Mucosa of rectum (tissue), 2 donors: Measurements from ENCODE around the gene ZBTB16.

Experiments
- H3K27ac ChIP-seq, 2 donors: one replicate each; pipeline ENCODE4 v1.7.0; 2013; ENCODE audit warnings: inconsistent platforms in 2 of 2, low read depth in 2 of 2, low read length in 2 of 2
- H3K27me3 ChIP-seq, 2 donors: one replicate each; pipeline ENCODE4 v1.7.0; 2013; ENCODE audit warnings: low read length in 2 of 2; ENCODE audit not compliant: control insufficient read depth in 2 of 2, insufficient read depth in 2 of 2
- H3K36me3 ChIP-seq, 2 donors: one replicate each; pipeline ENCODE4 v1.7.0; 2013; ENCODE audit warnings: low read length in 2 of 2; ENCODE audit not compliant: control insufficient read depth in 2 of 2, insufficient read depth in 2 of 2
- H3K4me1 ChIP-seq, 2 donors: one replicate each; pipeline ENCODE4 v1.7.0; 2013; ENCODE audit warnings: low read length in 2 of 2, mild to moderate bottlenecking in 1 of 2; ENCODE audit not compliant: control insufficient read depth in 2 of 2, insufficient read depth in 2 of 2
- H3K4me3 ChIP-seq, 2 donors: one replicate each; pipeline ENCODE4 v1.7.0; 2013; ENCODE audit warnings: low read length in 2 of 2
- H3K9ac ChIP-seq, 2 donors: one replicate each; pipeline ENCODE4 v1.7.0; 2013; ENCODE audit warnings: low read length in 2 of 2, low read depth in 1 of 2, mild to moderate bottlenecking in 1 of 2
- H3K9me3 ChIP-seq, 2 donors: one replicate each; pipeline ENCODE4 v1.7.0; 2013; ENCODE audit warnings: low read length in 2 of 2; ENCODE audit not compliant: control insufficient read depth in 2 of 2
- donor health status: healthy.
- donor health status: Normal muscosa, but diverticular disease.

Gene ZBTB16

GRCh38 chr11:114258696-114259095 lies 199.2 kb downstream of the ZBTB16 start:
- H3K4me3 ChIP-seq, result no peak overlapping the region
- no peaks in the 10 kb centered on the region for H3K36me3 ChIP-seq
- no peak overlapping the region for H3K9ac ChIP-seq
- H3K4me1 ChIP-seq, result peaks cover 3 to 12% of the 10 kb centered on the region in 2 donors
- H3K9me3 ChIP-seq, result no peaks in the 10 kb centered on the region
- no peaks in the 10 kb centered on the region for H3K27me3 ChIP-seq
- peak overlapping the region in 1 of 2 donors; percentile 32 for H3K27ac ChIP-seq

GRCh38 chr11:114259124-114259526 lies 199.6 kb downstream of the ZBTB16 start:
- H3K9ac ChIP-seq, result no peak overlapping the region
- H3K27me3 ChIP-seq, result no peaks in the 10 kb centered on the region
- peak overlapping the region in 1 of 2 donors; percentile 32 for H3K27ac ChIP-seq
- H3K4me3 ChIP-seq, result no peak overlapping the region
- H3K9me3 ChIP-seq, result no peaks in the 10 kb centered on the region
- no peaks in the 10 kb centered on the region for H3K36me3 ChIP-seq
- peaks cover 3 to 12% of the 10 kb centered on the region in 2 donors for H3K4me1 ChIP-seq

GRCh38 chr11:114259551-114259983 lies 200.1 kb downstream of the ZBTB16 start:
- Histone ChIP-seq H3K9me3 (no peaks in the 10 kb centered on the region), H3K36me3 (no peaks in the 10 kb centered on the region), H3K27ac (no peak overlapping the region), H3K4me1 (peaks cover 3 to 12% of the 10 kb centered on the region in 2 donors), H3K9ac (no peak overlapping the region), H3K4me3 (no peak overlapping the region), H3K27me3 (no peaks in the 10 kb centered on the region)

- Histone ChIP-seq H3K9ac (no peak overlapping the region), H3K36me3 (no peaks in the 10 kb centered on the region), H3K4me3 (no peak overlapping the region), H3K27ac (no peak overlapping the region), H3K9me3 (no peaks in the 10 kb centered on the region), H3K27me3 (no peaks in the 10 kb centered on the region), H3K4me1 (peaks cover 3 to 12% of the 10 kb centered on the region in 2 donors)
These were observed 200.6 kb downstream of the ZBTB16 start for GRCh38 chr11:114260077-114260476.

- Histone ChIP-seq H3K4me1 (peaks cover 3 to 12% of the 10 kb centered on the region in 2 donors), H3K27ac (no peak overlapping the region), H3K36me3 (no peaks in the 10 kb centered on the region), H3K9ac (no peak overlapping the region), H3K4me3 (no peak overlapping the region), H3K9me3 (no peaks in the 10 kb centered on the region), H3K27me3 (no peaks in the 10 kb centered on the region)
These were observed 201.0 kb downstream of the ZBTB16 start for GRCh38 chr11:114260483-114260882.

GRCh38 chr11:114261791-114262190 lies 202.3 kb downstream of the ZBTB16 start:
- no peak overlapping the region for H3K9ac ChIP-seq
- H3K36me3 ChIP-seq, result no peaks in the 10 kb centered on the region
- H3K4me3 ChIP-seq, result no peak overlapping the region
- no peaks in the 10 kb centered on the region for H3K27me3 ChIP-seq
- no peaks in the 10 kb centered on the region for H3K9me3 ChIP-seq
- no peak overlapping the region for H3K27ac ChIP-seq
- peaks cover 3 to 12% of the 10 kb centered on the region in 2 donors for H3K4me1 ChIP-seq

- H3K9me3 ChIP-seq, result no peaks in the 10 kb centered on the region
- H3K4me3 ChIP-seq, result no peak overlapping the region
- peaks cover 3 to 12% of the 10 kb centered on the region in 2 donors for H3K4me1 ChIP-seq
- H3K36me3 ChIP-seq, result no peaks in the 10 kb centered on the region
- H3K9ac ChIP-seq, result no peak overlapping the region
- H3K27ac ChIP-seq, result no peak overlapping the region
- no peaks in the 10 kb centered on the region for H3K27me3 ChIP-seq
These were observed 203.4 kb downstream of the ZBTB16 start for GRCh38 chr11:114262681-114263512.

- Histone ChIP-seq H3K27me3 (no peaks in the 10 kb centered on the region), H3K4me1 (peaks cover 0 to 8% of the 10 kb centered on the region in 2 donors), H3K27ac (no peak overlapping the region), H3K9ac (no peak overlapping the region), H3K36me3 (no peaks in the 10 kb centered on the region), H3K9me3 (no peaks in the 10 kb centered on the region), H3K4me3 (no peak overlapping the region)
These were observed 204.1 kb downstream of the ZBTB16 start for GRCh38 chr11:114263513-114264170.

- H3K36me3 ChIP-seq, result no peaks in the 10 kb centered on the region
- no peak overlapping the region for H3K4me3 ChIP-seq
- no peaks in the 10 kb centered on the region for H3K9me3 ChIP-seq
- peaks cover 0 to under 1% of the 10 kb centered on the region in 2 donors for H3K27me3 ChIP-seq
- peaks cover 0 to 3% of the 10 kb centered on the region in 2 donors for H3K4me1 ChIP-seq
- H3K27ac ChIP-seq, result no peak overlapping the region
- H3K9ac ChIP-seq, result no peak overlapping the region
These were observed 204.9 kb downstream of the ZBTB16 start for GRCh38 chr11:114264381-114264780.

- Histone ChIP-seq H3K4me3 (no peak overlapping the region), H3K36me3 (no peaks in the 10 kb centered on the region), H3K9me3 (no peaks in the 10 kb centered on the region), H3K9ac (no peak overlapping the region), H3K27me3 (peaks cover 0 to 1% of the 10 kb centered on the region in 2 donors), H3K4me1 (peaks cover 0 to 3% of the 10 kb centered on the region in 2 donors), H3K27ac (no peak overlapping the region)
These were observed 205.8 kb downstream of the ZBTB16 start for GRCh38 chr11:114265122-114265878.
